HFF-Myc (cell line): Measurements from ENCODE around the gene ACER2.
A peak's percentile ranks its signal among the peaks of the same experiment; 100 is the strongest.

Source experiments
- DNase-seq: peaks from one replicate; pipeline ENCODE4 v3.0.0-alpha.2; 2011; ENCODE audit warnings: low read depth; ENCODE audit errors: extremely low read depth
- H3K4me3 ChIP-seq: replicated peaks from 2 replicates; pipeline ENCODE4 v1.5.1; 2011; ENCODE audit warnings: low read depth, mild to moderate bottlenecking, control low read depth, low read length
- CTCF ChIP-seq: IDR thresholded peaks from 2 replicates; pipeline ENCODE4 v1.5.1; 2012; ENCODE audit warnings: mild to moderate bottlenecking, low read depth, low read length, control low read depth; ENCODE audit errors: missing control alignments

ACER2 gene

GRCh38 chr9:19490269-19490668 is 81.5 kb downstream of the ACER2 start:
- no peak for TF ChIP-seq CTCF
- no peak overlapping the region for H3K4me3 ChIP-seq
- no peak for DNase-seq

GRCh38 chr9:19490828-19491227 is 82.0 kb downstream of the ACER2 start:
- H3K4me3 ChIP-seq: no peak overlapping the region
- no peak for DNase-seq
- TF ChIP-seq CTCF: no peak

GRCh38 chr9:19492775-19493173 is 84.0 kb downstream of the ACER2 start:
- no peak for DNase-seq
- no peak overlapping the region for H3K4me3 ChIP-seq
- TF ChIP-seq CTCF: no peak

- peak overlapping the region; percentile 8; the same call in 1 of the 2 replicates for H3K4me3 ChIP-seq
- TF ChIP-seq CTCF: peak; percentile 79
- peak; percentile 25 for DNase-seq
Measured at GRCh38 chr9:19493174-19493811, 84.5 kb downstream of the ACER2 start.

GRCh38 chr9:19493876-19494275 is 85.1 kb downstream of the ACER2 start:
- DNase-seq: no peak
- TF ChIP-seq CTCF: no peak
- H3K4me3 ChIP-seq: no peak overlapping the region

GRCh38 chr9:19495186-19496028 is 86.6 kb downstream of the ACER2 start:
- no peak overlapping the region for H3K4me3 ChIP-seq
- TF ChIP-seq CTCF: no peak
- DNase-seq: no peak
